PFSK-1 (cell line): Measurements from ENCODE around the gene PALD1.

Source experiments
- FOXP2 ChIP-seq: optimal IDR thresholded peaks from 2 replicates; pipeline ENCODE3; 2011; ENCODE audit warnings: borderline replicate concordance, control low read depth, inconsistent platforms; ENCODE audit not compliant: insufficient read depth; ENCODE audit errors: extremely low read length, extremely low read depth
- POLR2AphosphoS5 ChIP-seq: IDR thresholded peaks from 2 replicates; pipeline ENCODE4 v1.6.1; 2012; ENCODE audit warnings: low read depth, mild to moderate bottlenecking, control low read depth, low read length, moderate library complexity
- TF ChIP-seq, protein P1 (sequence below), 2 experiments: IDR thresholded peaks; 2 replicates each; pipeline versions ENCODE4 v1.6.1 to v1.8.0; 2011 to 2012; ENCODE audit warnings: low read depth in 2 of 2, low read length in 2 of 2, control low read depth in 1 of 2, inconsistent platforms in 1 of 2, mild to moderate bottlenecking in 1 of 2, moderate library complexity in 1 of 2; ENCODE audit not compliant: insufficient read depth in 1 of 2

- TF ChIP-seq POLR2AphosphoS5, result no peak
- no peak for TF ChIP-seq FOXP2
- TF ChIP-seq, protein P1, sequence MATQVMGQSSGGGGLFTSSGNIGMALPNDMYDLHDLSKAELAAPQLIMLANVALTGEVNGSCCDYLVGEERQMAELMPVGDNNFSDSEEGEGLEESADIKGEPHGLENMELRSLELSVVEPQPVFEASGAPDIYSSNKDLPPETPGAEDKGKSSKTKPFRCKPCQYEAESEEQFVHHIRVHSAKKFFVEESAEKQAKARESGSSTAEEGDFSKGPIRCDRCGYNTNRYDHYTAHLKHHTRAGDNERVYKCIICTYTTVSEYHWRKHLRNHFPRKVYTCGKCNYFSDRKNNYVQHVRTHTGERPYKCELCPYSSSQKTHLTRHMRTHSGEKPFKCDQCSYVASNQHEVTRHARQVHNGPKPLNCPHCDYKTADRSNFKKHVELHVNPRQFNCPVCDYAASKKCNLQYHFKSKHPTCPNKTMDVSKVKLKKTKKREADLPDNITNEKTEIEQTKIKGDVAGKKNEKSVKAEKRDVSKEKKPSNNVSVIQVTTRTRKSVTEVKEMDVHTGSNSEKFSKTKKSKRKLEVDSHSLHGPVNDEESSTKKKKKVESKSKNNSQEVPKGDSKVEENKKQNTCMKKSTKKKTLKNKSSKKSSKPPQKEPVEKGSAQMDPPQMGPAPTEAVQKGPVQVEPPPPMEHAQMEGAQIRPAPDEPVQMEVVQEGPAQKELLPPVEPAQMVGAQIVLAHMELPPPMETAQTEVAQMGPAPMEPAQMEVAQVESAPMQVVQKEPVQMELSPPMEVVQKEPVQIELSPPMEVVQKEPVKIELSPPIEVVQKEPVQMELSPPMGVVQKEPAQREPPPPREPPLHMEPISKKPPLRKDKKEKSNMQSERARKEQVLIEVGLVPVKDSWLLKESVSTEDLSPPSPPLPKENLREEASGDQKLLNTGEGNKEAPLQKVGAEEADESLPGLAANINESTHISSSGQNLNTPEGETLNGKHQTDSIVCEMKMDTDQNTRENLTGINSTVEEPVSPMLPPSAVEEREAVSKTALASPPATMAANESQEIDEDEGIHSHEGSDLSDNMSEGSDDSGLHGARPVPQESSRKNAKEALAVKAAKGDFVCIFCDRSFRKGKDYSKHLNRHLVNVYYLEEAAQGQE (IDR thresholded peaks at IDR 0.05; ENCODE audit: insufficient read depth in 1 of 2, low read depth in 2 of 2, low read length in 2 of 2), result no peak
Observed at GRCh38 chr10:70600512-70601395, 122.2 kb downstream of the PALD1 start.
